T1000 (cell line): Measurements from ENCODE around the gene SFT2D2.

Experiments
- DNase-seq: peaks from one replicate; lab custom pipeline; 2025; ENCODE audit warnings: mixed read lengths; lab: John Stamatoyannopoulos, UW

The SFT2D2 gene

DNA sequence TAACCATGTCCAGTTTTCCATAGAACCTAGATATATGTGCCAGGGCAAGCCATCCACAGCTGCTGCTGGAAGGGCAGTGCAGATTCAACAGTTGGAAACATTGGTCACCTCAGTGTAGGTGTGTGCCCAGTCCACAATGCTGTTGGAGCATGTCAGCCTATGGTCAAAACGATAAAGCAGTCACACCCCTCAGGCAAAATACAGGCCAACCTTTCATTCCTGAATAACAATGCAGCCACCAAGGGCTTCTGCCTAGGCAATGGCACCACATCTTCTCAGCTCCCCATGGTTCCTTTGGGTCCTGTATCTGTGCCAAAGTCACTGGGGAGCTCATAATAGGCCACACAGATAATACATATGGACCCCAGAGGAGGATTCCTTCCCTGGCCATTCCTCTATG, 39.8 kb downstream of the SFT2D2 start:
- no peak for DNase-seq

GRCh38 chr1:168266644-168267186, 40.9 kb downstream of the SFT2D2 start:
- DNase-seq = no peak

GRCh38 chr1:168271636-168272035, 45.8 kb downstream of the SFT2D2 start:
- no peak for DNase-seq

- DNase-seq = no peak
Observed at GRCh38 chr1:168273575-168273974, 47.8 kb downstream of the SFT2D2 start.

DNA sequence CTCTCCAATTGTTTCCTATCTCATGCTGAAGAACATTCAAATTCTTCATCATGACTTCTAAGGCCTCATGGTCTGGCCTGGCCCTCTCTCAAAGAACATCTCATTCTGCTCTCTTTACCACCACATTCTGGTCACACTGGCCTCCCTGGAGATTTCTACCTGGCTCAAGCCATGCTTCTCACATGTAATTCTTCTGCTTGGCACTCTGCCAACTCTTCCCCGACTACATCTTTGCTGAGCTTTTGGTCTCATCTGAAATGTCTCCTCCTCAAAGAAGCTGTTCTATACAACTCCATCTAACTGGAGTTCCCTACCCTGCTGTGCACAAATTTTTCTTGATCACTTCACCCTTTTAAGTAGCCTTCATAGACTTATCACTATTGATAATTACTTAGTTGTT, 53.4 kb downstream of the SFT2D2 start:
- no peak for DNase-seq

GRCh38 chr1:168280296-168280927, 54.6 kb downstream of the SFT2D2 start, which contains the start of gene TBX19:
TSS of gene TBX19 (plus strand) at chr1:168280877. CDS start at chr1:168281091, 214 bp downstream.
- DNase-seq = no peak

- no peak for DNase-seq
Observed at GRCh38 chr1:168281603-168282325, 56.0 kb downstream of the SFT2D2 start.

- DNase-seq = no peak
Observed at GRCh38 chr1:168285521-168285790, 59.7 kb downstream of the SFT2D2 start.

DNA sequence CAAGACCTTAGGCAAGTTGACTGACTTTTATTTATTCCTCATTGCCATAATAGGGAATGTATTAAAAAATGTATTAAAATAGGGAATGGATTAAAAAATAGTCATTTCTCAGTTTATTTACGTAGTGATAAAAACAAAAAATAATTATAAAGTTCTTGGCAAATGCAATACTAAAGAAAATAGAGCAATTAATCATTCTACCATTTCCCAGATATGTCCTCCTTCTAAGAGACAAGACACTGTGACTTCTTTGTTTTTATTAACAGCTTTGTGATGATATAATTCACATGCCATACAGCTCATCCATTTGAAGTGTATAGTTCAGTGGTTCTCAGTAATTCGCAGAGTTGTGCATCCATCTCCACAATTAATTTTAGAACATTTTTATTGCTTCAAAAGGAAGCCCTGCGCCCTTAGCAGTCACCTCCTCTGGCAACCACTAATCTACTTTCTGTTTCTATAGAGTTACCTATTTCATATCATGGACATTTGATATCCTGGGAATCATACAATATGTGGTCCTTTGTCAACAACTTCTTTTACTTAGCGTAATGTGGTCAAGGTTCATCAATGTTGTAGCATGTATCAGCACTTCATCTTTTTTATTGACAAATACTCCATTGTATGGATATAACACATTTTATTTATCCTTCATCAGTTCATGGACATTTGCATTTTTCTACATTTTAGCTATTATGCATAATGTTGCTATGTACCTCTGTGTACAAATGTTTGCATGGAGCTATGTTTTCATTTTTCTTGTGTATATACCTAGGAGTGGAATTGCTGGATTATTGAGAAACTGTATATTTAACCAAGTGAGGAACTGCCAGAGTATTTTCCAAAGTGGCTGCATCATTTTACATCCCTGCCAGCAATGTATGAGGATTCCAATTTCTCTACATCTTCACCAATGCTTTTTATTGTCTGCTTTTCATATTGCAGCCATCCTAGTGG, 60.4 kb downstream of the SFT2D2 start:
- no peak for DNase-seq

- DNase-seq = no peak
Observed at GRCh38 chr1:168287237-168287664, 61.4 kb downstream of the SFT2D2 start.

GRCh38 chr1:168288311-168289052, 62.7 kb downstream of the SFT2D2 start:
- no peak for DNase-seq

DNA sequence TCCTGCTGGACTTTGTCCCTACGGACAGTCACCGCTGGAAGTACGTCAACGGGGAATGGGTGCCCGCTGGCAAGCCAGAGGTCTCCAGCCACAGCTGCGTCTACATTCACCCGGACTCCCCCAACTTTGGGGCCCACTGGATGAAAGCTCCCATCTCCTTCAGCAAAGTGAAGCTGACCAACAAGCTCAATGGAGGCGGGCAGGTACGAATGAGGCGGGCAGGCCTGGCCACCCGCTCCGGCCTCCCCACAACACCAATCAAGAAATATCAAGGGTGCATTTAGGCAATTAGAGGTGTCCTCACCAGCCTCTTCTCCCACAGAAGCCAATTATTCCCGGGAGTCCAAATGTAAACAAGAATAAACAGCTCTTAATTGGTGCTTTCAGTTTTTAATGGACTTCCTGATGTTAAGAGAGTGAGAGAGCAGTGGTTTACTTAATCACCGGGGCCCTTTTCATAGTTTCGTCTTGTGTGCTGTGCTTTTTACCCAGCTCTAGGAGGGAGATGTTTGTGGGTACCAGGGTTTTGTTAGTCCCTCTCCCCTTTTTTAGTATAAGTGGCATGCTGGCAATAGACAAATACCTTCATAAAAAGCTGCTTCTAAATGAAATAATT, 65.5 kb downstream of the SFT2D2 start:
- no peak for DNase-seq

- DNase-seq = no peak
Observed at GRCh38 chr1:168293356-168293755, 67.6 kb downstream of the SFT2D2 start.

DNA sequence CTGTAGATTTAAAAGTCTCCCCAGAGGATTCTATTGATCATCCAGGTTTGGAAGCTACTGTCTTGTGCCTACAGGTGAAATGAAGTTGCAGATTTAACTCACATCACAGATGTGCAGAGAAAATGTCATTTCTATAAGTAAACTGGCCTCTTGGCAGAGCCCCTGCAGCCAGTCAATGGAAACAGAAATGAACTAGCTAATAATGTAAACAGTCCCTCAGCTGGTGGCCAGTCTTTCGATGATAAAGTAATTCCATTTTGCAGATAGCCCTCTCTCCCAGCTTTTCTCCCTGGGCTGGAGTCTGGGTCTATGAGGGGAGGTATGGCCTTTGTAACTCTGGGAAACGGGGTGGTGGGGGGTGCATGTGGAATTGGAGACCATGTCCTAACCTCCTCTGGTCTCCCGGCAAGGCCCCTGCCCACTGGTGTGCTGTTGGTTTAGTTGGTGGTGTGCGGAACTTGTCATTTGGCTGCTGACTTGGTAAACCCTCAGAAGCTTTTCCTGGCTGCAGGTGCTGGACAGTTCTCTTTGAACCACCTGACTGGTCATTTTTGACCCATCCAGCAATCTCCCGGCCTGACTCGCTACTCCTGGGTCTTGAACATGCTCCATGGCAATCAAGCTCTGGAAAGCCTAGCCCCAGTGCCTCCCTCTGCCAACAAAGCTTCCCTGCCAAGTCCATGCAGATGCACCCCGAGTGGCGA, 69.8 kb downstream of the SFT2D2 start:
- no peak for DNase-seq

DNA sequence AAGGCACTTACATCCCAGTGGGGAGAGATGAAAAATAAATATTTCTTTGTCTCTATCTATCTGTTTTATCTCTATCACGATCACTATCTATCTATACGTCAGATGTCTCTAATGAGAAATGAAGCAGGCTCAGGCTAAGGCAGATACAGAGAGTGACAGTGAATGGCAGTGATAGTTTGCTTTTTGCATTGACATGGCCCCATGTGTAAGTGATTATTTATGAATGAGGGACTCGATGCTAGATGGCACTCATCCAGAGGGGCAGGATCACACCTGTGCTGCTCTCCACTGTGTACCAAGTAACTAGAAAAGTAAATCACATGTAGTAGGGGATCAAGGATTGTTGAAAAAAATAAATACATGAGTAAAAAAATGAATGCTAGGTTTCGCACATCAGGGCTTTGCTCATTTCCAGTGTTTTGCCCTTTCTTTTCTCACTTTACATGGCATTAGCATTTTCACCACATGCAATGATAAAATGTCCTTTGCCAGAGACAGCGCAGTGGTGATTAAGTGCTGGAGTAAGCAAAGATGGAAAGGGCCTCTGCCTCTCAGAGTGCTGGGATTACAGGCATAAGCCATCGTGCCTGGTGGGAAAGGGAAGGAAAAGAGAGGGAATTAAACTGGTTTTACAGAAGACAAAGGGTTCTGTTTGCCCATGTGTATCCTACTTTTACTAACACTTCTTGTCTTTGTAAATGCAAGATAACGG, 71.4 kb downstream of the SFT2D2 start:
- DNase-seq = no peak

GRCh38 chr1:168298446-168298845, 72.6 kb downstream of the SFT2D2 start:
- no peak for DNase-seq

DNA sequence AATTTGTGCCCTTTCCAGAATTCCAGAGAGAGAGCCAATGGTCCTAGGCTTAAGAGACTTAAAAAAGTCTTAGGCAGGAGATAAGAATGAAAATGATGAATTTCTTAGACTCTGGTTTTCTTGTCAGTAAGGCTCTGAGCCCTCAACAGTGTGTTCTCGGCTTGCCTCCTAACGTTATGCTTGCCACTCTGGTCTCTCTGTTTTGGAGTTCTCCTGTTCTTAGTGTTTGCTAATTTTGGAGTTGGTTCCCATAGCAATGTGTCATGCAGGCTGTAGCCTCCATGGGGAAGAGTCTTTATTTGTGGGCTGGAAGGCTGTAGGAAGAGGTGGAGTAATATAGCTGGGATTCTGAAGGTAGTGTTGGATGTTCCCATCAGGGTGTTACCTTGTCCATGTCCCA, 74.8 kb downstream of the SFT2D2 start:
- no peak for DNase-seq

DNA sequence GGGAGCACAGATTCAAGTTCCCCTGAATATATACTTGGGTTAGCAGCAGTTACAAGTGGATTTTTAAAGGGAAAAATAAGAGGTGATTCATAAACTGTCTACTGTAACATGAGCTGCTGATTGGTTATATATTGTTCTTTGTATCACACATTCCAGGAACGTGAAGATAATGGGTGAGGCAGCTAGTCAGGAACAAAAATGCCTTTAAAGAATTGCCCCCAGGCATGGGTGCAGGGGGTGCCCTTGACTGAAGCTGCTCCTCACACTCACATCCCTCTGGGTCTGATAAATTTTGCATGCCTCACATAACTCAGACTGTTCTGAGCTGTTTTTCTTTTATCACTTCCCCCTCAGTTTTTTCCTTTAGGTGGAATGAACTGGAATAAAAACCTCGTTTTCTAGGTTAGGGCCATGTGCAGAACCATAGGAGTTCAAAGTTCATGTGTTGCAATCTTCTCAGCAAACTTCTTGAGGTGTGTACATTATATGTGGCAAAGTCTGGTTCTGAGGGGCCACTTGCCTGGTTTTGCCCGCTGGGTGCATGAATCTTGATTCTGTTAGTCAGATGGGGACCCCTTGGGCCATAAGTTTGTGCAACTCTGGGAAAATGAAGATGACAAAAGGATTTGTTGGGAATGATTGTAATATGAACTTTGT, 76.0 kb downstream of the SFT2D2 start:
- DNase-seq = peak; percentile 89
